B cell (primary cell): ENCODE data around the gene COLGALT1. TPM values are rescaled to one million over a fixed set of nuclear protein-coding genes. Genes with fewer than 3 reads are reported as not detected.

ENCODE experiments used
- ATAC-seq: fragments of 200-7000 bp; cut with Tn5 transposase; one replicate; pipeline ENCODE4 v1.10.0; 2021; ENCODE audit warnings: low read depth, mild to moderate bottlenecking, moderate number of reproducible peaks, moderate library complexity
- CTCF ChIA-PET: fragments of 350-600 bp; sonication (Branson Sonifier 250); formaldehyde crosslinking; loops from one replicate; lab custom pipeline; 2021; ENCODE audit warnings: antibody characterized with exemption, inconsistent platforms; lab: Charles Lee
- POLR2A ChIA-PET: fragments of 350-600 bp; sonication (Branson Sonifier 250); formaldehyde crosslinking; loops from one replicate; lab custom pipeline; 2021; ENCODE audit warnings: antibody characterized with exemption; lab: Charles Lee
- DNase-seq: peaks from one replicate; pipeline ENCODE4 v3.0.0; 2013
- H2AFZ ChIP-seq: 2 replicates; pipeline ENCODE4 v1.6.1; 2012; ENCODE audit warnings: mild to moderate bottlenecking, low read depth, low read length; ENCODE audit not compliant: insufficient read depth, poor library complexity, severe bottlenecking
- H3K27ac ChIP-seq, 2 donors: 1 replicate in 1 of 2; 2 replicates in 1 of 2; pipeline ENCODE4 v1.5.1; 2012 to 2013; ENCODE audit warnings: low read length in 2 of 2, mild to moderate bottlenecking in 2 of 2, moderate library complexity in 1 of 2
- H3K27me3 ChIP-seq, 4 experiments: fragments of 200-600 bp in 1 of 4; sonication (generic) in 1 of 4; replicated peaks in 1 of 4; 1 replicate in 2 of 4; 2 replicates in 2 of 4; pipeline versions ENCODE4 v1.6.1 to v1.7.0; 2013 to 2016; ENCODE audit warnings: low read length in 3 of 4, mild to moderate bottlenecking in 2 of 4, mixed read lengths in 1 of 4, moderate library complexity in 1 of 4; ENCODE audit not compliant: insufficient read depth in 4 of 4, control insufficient read depth in 3 of 4; ENCODE audit errors: control extremely low read depth in 1 of 4
- H3K36me3 ChIP-seq, 2 experiments: replicated peaks in 1 of 2; 1 replicate in 1 of 2; 2 replicates in 1 of 2; pipeline versions ENCODE4 v1.6.1 to v1.7.1; 2013; ENCODE audit warnings: low read length in 1 of 2; ENCODE audit not compliant: insufficient read depth in 2 of 2, control insufficient read depth in 1 of 2; ENCODE audit errors: control extremely low read depth in 1 of 2, extremely low read depth in 1 of 2
- H3K4me1 ChIP-seq, 2 donors: fragments of 200-600 bp in 1 of 2; sonication (generic) in 1 of 2; 1 replicate in 1 of 2; 2 replicates in 1 of 2; pipeline versions ENCODE4 v1.5.1 to v1.6.1; 2013 to 2017; ENCODE audit warnings: low read length in 2 of 2; ENCODE audit not compliant: control insufficient read depth in 2 of 2, insufficient read depth in 2 of 2
- H3K4me2 ChIP-seq: replicated peaks from 2 replicates; pipeline ENCODE3; 2012; ENCODE audit warnings: mild to moderate bottlenecking, low read depth, low read length; ENCODE audit not compliant: poor library complexity, severe bottlenecking
- H3K4me3 ChIP-seq, 5 experiments: fragments of 200-600 bp in 1 of 5; sonication (generic) in 1 of 5; 1 replicate in 3 of 5; 2 replicates in 2 of 5; pipeline versions ENCODE4 v1.5.1 to v1.7.0; 2011 to 2016; ENCODE audit warnings: low read length in 4 of 5, mild to moderate bottlenecking in 4 of 5, low read depth in 2 of 5, control low read depth in 1 of 5, moderate library complexity in 1 of 5; ENCODE audit not compliant: insufficient read depth in 1 of 5; ENCODE audit errors: control extremely low read depth in 1 of 5, extremely low read depth in 1 of 5
- H3K79me2 ChIP-seq: fragments of 200-600 bp; sonication (generic); one replicate; pipeline ENCODE4 v1.6.0; 2016; ENCODE audit warnings: low read length; ENCODE audit not compliant: control insufficient read depth, insufficient read depth
- H3K9ac ChIP-seq: fragments of 200-600 bp; sonication (generic); 2 replicates; pipeline ENCODE4 v1.6.1; 2017; ENCODE audit warnings: mild to moderate bottlenecking, low read length, moderate library complexity
- H3K9me3 ChIP-seq, 3 donors: one replicate each; pipeline versions ENCODE4 v1.6.1 to v1.7.1; 2013; ENCODE audit warnings: low read length in 2 of 3; ENCODE audit not compliant: control insufficient read depth in 2 of 3, insufficient read depth in 1 of 3; ENCODE audit errors: control extremely low read depth in 1 of 3
- H4K20me1 ChIP-seq: 2 replicates; pipeline ENCODE4 v1.6.0; 2012; ENCODE audit warnings: mild to moderate bottlenecking, low read length; ENCODE audit not compliant: insufficient read depth, control insufficient read depth, poor library complexity, severe bottlenecking
- H3K27ac Mint-ChIP-seq: one replicate; pipeline ENCODE4 v1.8.0; 2021; ENCODE audit warnings: mixed read lengths
- H3K27me3 Mint-ChIP-seq: one replicate; pipeline ENCODE4 v1.8.0; 2021; ENCODE audit warnings: mixed read lengths
- H3K4me1 Mint-ChIP-seq: one replicate; pipeline ENCODE4 v1.8.0; 2021; ENCODE audit warnings: mixed read lengths
- H3K4me3 Mint-ChIP-seq: one replicate; pipeline ENCODE4 v1.8.0; 2021; ENCODE audit warnings: mixed read lengths
- H3K9me3 Mint-ChIP-seq: one replicate; pipeline ENCODE4 v1.8.0; 2022; ENCODE audit warnings: mixed read lengths; ENCODE audit not compliant: insufficient read depth
- EZH2 ChIP-seq: IDR thresholded peaks from 2 replicates; pipeline ENCODE4 v1.6.1; 2012; ENCODE audit warnings: borderline replicate concordance, low read depth, mild to moderate bottlenecking, moderate library complexity, low read length; ENCODE audit not compliant: insufficient read depth, poor library complexity, severe bottlenecking
- WGBS: methylation state at CpG from one replicate; pipeline ENCODE4 v1.1.5; 2013; ENCODE audit warnings: missing lambda C conversion rate; ENCODE audit not compliant: insufficient coverage; 5-methylcytosine and 5-hydroxymethylcytosine counted together
- intact Hi-C: fragments of 100-400 bp; cut with micrococcal nuclease; formaldehyde crosslinking; loops from one replicate; pipeline ENCODE4 v1.10.0; 2022
- polyA plus RNA-seq: library from polyadenylated mRNA; depleted of rRNA; stranded (reverse); fragments of >200 nt; gene quantifications from 2 replicates; pipeline ENCODE4 v1.2.3, GENCODE V29; 2012
- total RNA-seq, 2 donors: library from RNA; stranded (reverse); fragments of 120-200 nt in 1 of 2; gene quantifications; 1 replicate in 1 of 2; 2 replicates in 1 of 2; pipeline versions ENCODE4 v1.2.3 to v1.2.4, GENCODE V29; 2013 to 2022
- TF ChIP-seq, protein P1 (sequence below): fragments of 200-600 bp; IDR thresholded peaks from one replicate; pipeline ENCODE4 v1.8.0; 2022; ENCODE audit warnings: antibody characterized with exemption, mild to moderate bottlenecking

Gene COLGALT1
- total and polyA plus RNA-seq, 2 donors (not counting 1 experiment from before 2014, with no cell fraction given) = 108 to 126 TPM

DNA sequence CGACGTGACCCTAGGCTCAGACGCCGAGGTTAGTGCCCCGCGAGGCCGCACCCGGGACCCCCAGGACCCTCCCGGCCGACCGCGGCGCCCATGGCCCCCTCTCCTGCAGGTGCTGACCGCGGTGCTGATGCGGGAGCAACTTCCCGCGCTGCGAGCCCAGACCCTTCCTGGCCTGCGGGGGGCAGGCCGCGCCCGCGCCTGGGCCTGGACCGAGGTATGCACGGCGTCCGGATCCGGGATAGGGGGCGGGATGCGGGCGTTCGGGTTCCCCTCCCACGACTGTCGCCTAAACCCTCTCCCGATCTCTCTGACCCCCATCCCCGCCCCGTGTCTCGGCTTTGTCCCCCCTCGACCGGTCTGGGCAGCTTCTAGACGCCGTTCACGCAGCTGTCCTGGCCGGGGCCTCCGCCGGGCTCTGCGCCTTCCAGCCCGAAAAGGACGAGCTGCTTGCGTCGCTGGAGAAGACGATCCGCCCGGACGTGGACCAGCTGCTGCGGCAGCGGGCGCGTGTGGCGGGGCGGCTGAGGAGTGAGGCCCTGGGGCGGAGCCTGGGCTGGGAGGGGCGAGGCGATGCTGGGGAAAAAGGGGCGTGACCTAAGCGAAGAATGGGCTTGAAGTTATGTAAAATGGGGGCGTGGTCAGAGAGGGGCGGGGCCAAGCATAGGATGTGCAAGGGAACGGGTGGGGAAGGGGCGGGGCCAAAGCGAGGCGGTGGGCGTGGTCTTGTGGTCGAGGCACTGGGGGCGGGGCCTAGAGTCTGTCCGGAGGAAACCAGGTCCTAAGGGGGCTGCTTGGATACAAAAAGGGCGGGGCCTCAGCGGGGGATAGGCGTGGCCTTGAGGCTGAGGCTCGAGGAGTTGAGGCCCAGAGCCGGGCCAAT lies 16.0 kb upstream of the COLGALT1 start:
- Histone ChIP-seq H2AFZ (no peak overlapping the region), H4K20me1 (peaks cover 96% of the 10 kb centered on the region), H3K36me3 (peaks cover 1 to 77% of the 10 kb centered on the region in 2 experiments)

DNA sequence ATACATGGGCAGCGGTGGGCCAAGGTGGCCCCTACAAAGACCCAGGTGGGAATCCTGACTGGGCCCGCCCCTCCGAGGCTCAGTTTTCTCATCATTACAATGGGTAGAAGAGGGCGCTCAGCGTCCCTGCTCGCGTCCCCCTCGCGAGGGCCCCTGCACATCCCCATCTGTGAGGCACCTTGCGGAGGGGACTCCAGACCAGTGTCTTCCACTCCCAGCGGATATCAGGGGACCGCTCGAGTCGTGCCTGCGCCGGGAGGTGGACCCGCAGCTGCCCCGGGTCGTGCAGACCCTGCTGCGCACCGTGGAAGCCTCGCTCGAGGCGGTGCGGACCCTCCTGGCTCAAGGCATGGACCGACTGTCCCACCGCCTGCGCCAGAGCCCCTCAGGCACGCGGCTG lies 15.3 kb upstream of the COLGALT1 start:
- Histone ChIP-seq H3K27me3 (no peaks in the 10 kb centered on the region), H3K4me2 (no peak overlapping the region), H3K9me3 (peaks cover 0 to 17% (median 0%) of the 10 kb centered on the region in 3 donors), H3K27ac (no peak overlapping the region), H2AFZ (no peak overlapping the region), H3K9ac (no peak overlapping the region), H3K4me1 (peaks cover 26 to 46% of the 10 kb centered on the region in 2 donors), H3K36me3 (peaks cover 1 to 76% of the 10 kb centered on the region in 2 experiments), H4K20me1 (peaks cover 94% of the 10 kb centered on the region), H3K79me2 (peaks cover 38% of the 10 kb centered on the region), H3K4me3 (no peak overlapping the region)
- intact Hi-C loops = loop anchor here (5.0 kb wide), 1 partner anchor 823 kb away; the partner anchor contains the start of gene NWD1
- Mint-ChIP-seq H3K9me3 (no peaks in the 10 kb centered on the region), H3K27ac (peak overlapping the region; percentile 75), H3K27me3 (no peaks in the 10 kb centered on the region), H3K4me1 (peaks cover 52% of the 10 kb centered on the region), H3K4me3 (no peak overlapping the region)
- TF ChIP-seq, protein P1, sequence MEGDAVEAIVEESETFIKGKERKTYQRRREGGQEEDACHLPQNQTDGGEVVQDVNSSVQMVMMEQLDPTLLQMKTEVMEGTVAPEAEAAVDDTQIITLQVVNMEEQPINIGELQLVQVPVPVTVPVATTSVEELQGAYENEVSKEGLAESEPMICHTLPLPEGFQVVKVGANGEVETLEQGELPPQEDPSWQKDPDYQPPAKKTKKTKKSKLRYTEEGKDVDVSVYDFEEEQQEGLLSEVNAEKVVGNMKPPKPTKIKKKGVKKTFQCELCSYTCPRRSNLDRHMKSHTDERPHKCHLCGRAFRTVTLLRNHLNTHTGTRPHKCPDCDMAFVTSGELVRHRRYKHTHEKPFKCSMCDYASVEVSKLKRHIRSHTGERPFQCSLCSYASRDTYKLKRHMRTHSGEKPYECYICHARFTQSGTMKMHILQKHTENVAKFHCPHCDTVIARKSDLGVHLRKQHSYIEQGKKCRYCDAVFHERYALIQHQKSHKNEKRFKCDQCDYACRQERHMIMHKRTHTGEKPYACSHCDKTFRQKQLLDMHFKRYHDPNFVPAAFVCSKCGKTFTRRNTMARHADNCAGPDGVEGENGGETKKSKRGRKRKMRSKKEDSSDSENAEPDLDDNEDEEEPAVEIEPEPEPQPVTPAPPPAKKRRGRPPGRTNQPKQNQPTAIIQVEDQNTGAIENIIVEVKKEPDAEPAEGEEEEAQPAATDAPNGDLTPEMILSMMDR = no peak
- no peak for TF ChIP-seq EZH2
- no peak for ATAC-seq
- ChIA-PET CTCF (interaction anchor here (1.0 to 1.8 kb wide), 4 partner anchors 12 to 35 kb away, joined by 3 to 5 read pairs (median 4); no protein-coding TSS in a partner anchor), POLR2A (interaction anchor here (0.8 to 4.0 kb wide), 5 partner anchors 10 to 29 kb away, joined by 4 to 29 read pairs (median 16); partner anchors contain the start of gene PGLS)
- no peak for DNase-seq
- WGBS = 95% methylated on average over 24 of the region's 30 CpGs

More for the DNA sequence above, 16.0 kb upstream of the COLGALT1 start:
- H3K9ac ChIP-seq = peak overlapping the region; percentile 53
- no peak for TF ChIP-seq EZH2
- Mint-ChIP-seq H3K4me1 (peaks cover 54% of the 10 kb centered on the region), H3K9me3 (no peaks in the 10 kb centered on the region), H3K27me3 (no peaks in the 10 kb centered on the region), H3K4me3 (peak overlapping the region; percentile 93), H3K27ac (peak overlapping the region; percentile 97)
- DNase-seq (peak; percentile 99), ATAC-seq (peak; percentile 92)
- peak overlapping the region; percentile 87 for H3K4me2 ChIP-seq
- H3K9me3 ChIP-seq = peaks cover 0 to 17% (median 0%) of the 10 kb centered on the region in 3 donors
- WGBS = 13% methylated on average over 82 of the region's 82 CpGs
- H3K4me1 ChIP-seq = peaks cover 26 to 46% of the 10 kb centered on the region in 2 donors
- peaks cover 42% of the 10 kb centered on the region for H3K79me2 ChIP-seq
- peak overlapping the region; percentile 54 to 59 for H3K27ac ChIP-seq
- peak overlapping the region in 4 of 5 experiments; percentile 14 to 53 (median 40) for H3K4me3 ChIP-seq
- ChIA-PET POLR2A (interaction anchor here (0.6 to 4.0 kb wide), 8 partner anchors 9 to 1498 kb away, joined by 3 to 29 read pairs (median 11); partner anchors contain the start of gene PGLS), CTCF (interaction anchor here (0.8 to 2.8 kb wide), 9 partner anchors 10 to 65 kb away, joined by 3 to 13 read pairs (median 5); partner anchors contain the start of gene PGLS)
- intact Hi-C loops = loop anchor here (1.0 to 5.0 kb wide), 6 partner anchors 12 to 822 kb away; partner anchors contain the start of genes COLGALT1, NWD1 and SLC27A1
- no peaks in the 10 kb centered on the region for H3K27me3 ChIP-seq
